ENCODE data around the gene STRIP2.

The STRIP2 gene

DNA sequence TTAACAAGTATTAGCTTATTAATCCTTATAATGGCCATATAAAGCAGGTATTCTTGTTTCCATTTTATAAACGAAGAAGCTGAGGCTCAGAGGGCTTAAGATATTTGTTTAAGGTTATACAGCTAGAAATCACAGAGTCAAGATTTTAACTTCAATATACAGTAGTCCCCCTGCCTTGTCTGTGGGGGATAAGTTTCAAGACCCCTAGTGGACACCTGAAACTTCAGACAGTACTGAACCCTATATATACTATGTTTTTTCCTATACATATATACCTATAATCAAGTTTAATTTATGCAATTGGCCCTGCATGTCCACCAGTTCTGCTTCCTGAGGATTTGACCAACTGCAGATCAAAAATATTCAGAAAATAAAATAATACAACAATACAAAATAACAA is 44.4 kb upstream of the STRIP2 start:
- no peak for TF ChIP-seq CTCF (IDR thresholded peaks at IDR 0.05; ENCODE audit: borderline replicate concordance, insufficient read depth, low read depth, low read length)
- H3K4me3 ChIP-seq (ENCODE audit: low read depth, low read length): no peak overlapping the region

DNA sequence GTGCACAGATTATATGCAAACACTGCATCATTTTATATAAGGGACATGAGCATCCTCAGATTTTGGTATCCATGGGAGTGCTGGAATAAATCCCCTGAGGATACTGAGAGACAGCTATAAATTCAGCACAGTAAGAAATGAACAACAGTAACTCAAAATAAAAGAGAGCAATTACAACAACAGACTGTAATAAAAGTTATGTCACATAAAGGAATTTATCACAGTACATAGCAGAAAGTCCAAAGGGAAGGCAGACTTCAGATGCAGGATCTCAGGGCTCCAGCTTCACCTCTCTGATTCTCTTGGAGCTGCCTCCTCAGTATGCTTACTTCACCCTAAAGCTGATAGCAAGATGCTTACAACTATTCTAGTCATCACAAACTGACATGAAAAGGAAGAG is 43.9 kb upstream of the STRIP2 start:
- no peak overlapping the region for H3K4me3 ChIP-seq (ENCODE audit: low read depth, low read length)
- no peak for TF ChIP-seq CTCF (IDR thresholded peaks at IDR 0.05; ENCODE audit: borderline replicate concordance, insufficient read depth, low read depth, low read length)

GRCh38 chr7:129391546-129392171 is 42.6 kb upstream of the STRIP2 start:
- no peak for TF ChIP-seq CTCF (IDR thresholded peaks at IDR 0.05; ENCODE audit: borderline replicate concordance, insufficient read depth, low read depth, low read length)
- no peak overlapping the region for H3K4me3 ChIP-seq (ENCODE audit: low read depth, low read length)

DNA sequence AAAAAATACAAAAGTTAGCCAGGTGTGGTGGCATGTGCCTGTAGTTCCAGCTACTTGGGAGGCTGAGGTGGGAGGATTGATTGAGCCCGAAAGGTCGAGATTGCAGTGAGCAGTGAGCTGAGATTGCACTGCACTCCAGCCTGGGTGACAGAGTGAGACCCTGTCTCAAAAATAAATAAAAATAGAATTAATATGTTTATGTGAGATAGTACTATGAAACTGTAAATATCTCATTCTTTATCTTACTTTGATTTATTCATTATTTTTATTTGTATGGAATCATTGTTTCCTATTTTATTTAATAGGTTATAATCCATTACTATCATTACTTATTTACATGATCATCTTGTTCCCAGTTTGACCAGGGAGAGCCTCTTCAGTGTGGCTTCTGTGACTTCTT is 41.0 kb upstream of the STRIP2 start:
- no peak overlapping the region for H3K4me3 ChIP-seq (ENCODE audit: low read depth, low read length)
- TF ChIP-seq CTCF (IDR thresholded peaks at IDR 0.05; ENCODE audit: borderline replicate concordance, insufficient read depth, low read depth, low read length): no peak

GRCh38 chr7:129394101-129394500 is 40.1 kb upstream of the STRIP2 start:
- no peak for TF ChIP-seq CTCF (IDR thresholded peaks at IDR 0.05; ENCODE audit: borderline replicate concordance, insufficient read depth, low read depth, low read length)
- H3K4me3 ChIP-seq (ENCODE audit: low read depth, low read length): no peak overlapping the region

GRCh38 chr7:129394982-129395914 is 39.0 kb upstream of the STRIP2 start:
- TF ChIP-seq CTCF (IDR thresholded peaks at IDR 0.05; ENCODE audit: borderline replicate concordance, insufficient read depth, low read depth, low read length): no peak

More at GRCh38 chr7:129394982-129395914, 39.0 kb upstream of the STRIP2 start:
- no peak overlapping the region for H3K4me3 ChIP-seq (ENCODE audit: low read depth, low read length)

All from GM12875 (cell line).